Measurements from ENCODE around the gene IRAK2. TPM values are rescaled to one million over a fixed set of nuclear protein-coding genes. Genes with fewer than 3 reads are reported as not detected.
A peak's percentile ranks its signal among the peaks of the same experiment; 100 is the strongest.

IRAK2 gene
- total and polyA plus RNA-seq, 9 donors, result 1.1 to 2.3 (median 1.5) TPM

DNA sequence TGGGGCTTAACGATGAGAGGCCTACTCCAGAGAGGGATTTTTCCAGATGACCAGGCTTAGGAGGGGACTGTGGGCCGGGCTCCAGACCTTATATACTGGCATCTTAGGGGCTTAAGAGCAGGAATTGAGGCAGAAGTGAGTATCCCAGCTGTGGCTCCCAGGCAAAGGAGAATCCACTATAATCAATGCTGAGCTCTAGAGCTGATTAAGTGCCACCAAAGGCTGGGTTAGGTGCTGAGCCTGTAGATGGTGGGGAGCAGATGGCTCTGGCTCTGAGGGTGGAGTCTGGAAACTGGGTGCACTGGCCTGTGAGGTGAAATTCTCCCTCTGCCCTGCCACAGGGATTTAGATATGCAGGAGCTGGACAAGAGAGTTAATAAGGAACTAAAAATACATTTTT, 23.2 kb downstream of the IRAK2 start:
- WGBS, 3 donors, result 90 to 94% (median 94%) methylated on average over 2 of the region's 2 CpGs
- Histone ChIP-seq H3K36me3 (no peaks in the 10 kb centered on the region), H3K27me3 (no peaks in the 10 kb centered on the region), H3K4me1 (ENCODE audit: insufficient read depth) (peaks cover 3% of the 10 kb centered on the region), H3K4me3 (no peak overlapping the region), H3K27ac (no peak overlapping the region), H3K9me3 (no peaks in the 10 kb centered on the region)
- intact Hi-C loops (cut with DNase I), result no loop called here
- no peak for TF ChIP-seq EP300 (IDR thresholded peaks at IDR 0.05)
- TF ChIP-seq POLR2A (IDR thresholded peaks at IDR 0.05), result no peak
- TF ChIP-seq, protein P1, sequence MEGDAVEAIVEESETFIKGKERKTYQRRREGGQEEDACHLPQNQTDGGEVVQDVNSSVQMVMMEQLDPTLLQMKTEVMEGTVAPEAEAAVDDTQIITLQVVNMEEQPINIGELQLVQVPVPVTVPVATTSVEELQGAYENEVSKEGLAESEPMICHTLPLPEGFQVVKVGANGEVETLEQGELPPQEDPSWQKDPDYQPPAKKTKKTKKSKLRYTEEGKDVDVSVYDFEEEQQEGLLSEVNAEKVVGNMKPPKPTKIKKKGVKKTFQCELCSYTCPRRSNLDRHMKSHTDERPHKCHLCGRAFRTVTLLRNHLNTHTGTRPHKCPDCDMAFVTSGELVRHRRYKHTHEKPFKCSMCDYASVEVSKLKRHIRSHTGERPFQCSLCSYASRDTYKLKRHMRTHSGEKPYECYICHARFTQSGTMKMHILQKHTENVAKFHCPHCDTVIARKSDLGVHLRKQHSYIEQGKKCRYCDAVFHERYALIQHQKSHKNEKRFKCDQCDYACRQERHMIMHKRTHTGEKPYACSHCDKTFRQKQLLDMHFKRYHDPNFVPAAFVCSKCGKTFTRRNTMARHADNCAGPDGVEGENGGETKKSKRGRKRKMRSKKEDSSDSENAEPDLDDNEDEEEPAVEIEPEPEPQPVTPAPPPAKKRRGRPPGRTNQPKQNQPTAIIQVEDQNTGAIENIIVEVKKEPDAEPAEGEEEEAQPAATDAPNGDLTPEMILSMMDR (IDR thresholded peaks at IDR 0.05), result no peak
- DNase-seq, result no peak

DNA sequence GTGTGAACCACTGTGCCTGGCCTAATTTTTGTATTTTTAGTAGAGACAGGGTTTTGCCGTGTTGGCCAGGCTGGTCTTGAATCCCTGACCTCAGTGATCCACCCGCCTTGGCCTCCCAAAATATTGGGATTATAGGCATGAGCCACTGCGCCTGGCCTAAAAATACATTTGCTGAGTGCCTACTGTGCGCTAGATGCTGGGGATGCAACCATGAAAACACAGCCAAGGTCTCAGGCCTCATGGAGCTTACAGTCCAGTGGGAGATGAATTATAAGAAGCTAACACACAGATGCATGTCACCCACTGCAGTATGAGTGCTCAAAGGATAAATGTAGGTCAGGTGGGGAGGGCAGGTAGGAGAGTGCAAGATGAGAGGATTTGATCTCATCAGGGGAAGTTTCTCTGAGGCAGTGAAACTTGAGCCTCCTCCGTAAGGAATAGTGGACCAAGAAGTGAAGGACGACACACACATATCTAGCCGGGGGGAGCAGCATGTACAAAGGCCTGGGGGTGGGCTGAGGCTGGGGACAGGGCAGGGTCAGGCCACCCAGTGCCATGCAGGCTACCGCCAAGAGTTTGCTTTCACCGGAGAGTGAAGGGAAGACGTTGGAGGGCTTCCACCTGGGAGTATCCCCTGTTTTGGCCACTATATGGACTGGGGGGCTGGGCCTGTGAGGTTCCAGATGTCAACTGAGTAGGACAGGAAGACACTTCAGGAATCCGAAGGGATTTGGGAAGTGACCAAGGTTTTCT, 24.3 kb downstream of the IRAK2 start:
- WGBS, 3 donors, result 82 to 89% (median 85%) methylated on average over 11 of the region's 11 CpGs
- H3K27ac ChIP-seq, result no peak overlapping the region
- intact Hi-C loops (cut with DNase I), result no loop called here

DNA sequence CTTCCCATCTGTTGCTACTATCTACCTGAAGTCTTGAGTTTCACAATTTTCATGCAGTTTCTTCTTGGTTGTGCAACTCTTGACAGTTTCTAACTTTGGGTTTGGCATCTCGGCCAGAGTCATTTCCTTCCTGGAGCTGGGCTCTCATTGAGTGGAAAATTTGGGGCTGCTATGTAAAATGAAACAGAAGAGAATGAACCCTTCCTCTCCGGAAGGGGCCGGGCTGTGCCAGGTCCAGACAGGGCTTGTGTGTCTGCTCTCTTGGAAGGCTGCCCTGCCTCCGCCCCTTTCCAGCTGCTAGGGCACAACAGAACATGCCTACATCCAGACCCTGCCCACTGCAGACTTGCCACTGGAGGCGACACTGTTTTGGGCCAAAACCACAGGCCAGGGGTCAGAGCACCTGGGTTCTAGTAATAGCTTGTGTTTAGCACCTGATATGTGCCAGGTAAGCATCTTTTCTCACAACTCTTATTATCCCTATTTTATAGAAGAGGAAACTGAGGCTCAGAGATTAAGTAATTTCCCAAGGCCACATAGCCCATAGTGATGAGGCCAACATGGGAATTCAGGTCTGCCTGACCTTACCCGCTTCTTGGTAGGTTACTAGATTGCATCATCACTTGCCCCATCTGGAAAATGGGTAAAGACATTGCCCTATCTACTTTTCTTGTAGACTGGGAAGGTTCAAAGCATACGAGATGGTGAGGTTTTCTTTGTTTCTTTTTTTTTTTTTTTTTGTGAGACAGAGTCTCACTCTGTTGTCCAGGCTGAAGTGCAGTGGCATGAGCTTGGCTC, 25.0 kb downstream of the IRAK2 start:
- Histone ChIP-seq H3K27ac (no peak overlapping the region), H3K4me1 (ENCODE audit: insufficient read depth) (peaks cover 12% of the 10 kb centered on the region), H3K4me3 (no peak overlapping the region), H3K27me3 (no peaks in the 10 kb centered on the region), H3K36me3 (no peaks in the 10 kb centered on the region), H3K9me3 (no peaks in the 10 kb centered on the region)
- 75 to 77% (median 77%) methylated on average over 7 of the region's 7 CpGs for WGBS, 3 donors
- intact Hi-C loops (cut with DNase I), result loop anchor here in 1 of 4 donors (5.0 kb wide), 1 partner anchor 543 kb away; no protein-coding TSS in a partner anchor
- TF ChIP-seq, protein P1 (IDR thresholded peaks at IDR 0.05), result no peak
- TF ChIP-seq POLR2A (IDR thresholded peaks at IDR 0.05) (no peak), EP300 (IDR thresholded peaks at IDR 0.05) (peak; percentile 45)
- peak in 4 of 5 donors; percentile 35 to 65 (median 58) for DNase-seq

More for the DNA sequence above, 24.3 kb downstream of the IRAK2 start:
- TF ChIP-seq POLR2A (IDR thresholded peaks at IDR 0.05) (no peak), EP300 (IDR thresholded peaks at IDR 0.05) (no peak)
- TF ChIP-seq, protein P1 (IDR thresholded peaks at IDR 0.05), result no peak
- Histone ChIP-seq H3K36me3 (no peaks in the 10 kb centered on the region), H3K27me3 (no peaks in the 10 kb centered on the region), H3K9me3 (no peaks in the 10 kb centered on the region), H3K4me3 (no peak overlapping the region), H3K4me1 (ENCODE audit: insufficient read depth) (peaks cover 9% of the 10 kb centered on the region)
- DNase-seq, result no peak

DNA sequence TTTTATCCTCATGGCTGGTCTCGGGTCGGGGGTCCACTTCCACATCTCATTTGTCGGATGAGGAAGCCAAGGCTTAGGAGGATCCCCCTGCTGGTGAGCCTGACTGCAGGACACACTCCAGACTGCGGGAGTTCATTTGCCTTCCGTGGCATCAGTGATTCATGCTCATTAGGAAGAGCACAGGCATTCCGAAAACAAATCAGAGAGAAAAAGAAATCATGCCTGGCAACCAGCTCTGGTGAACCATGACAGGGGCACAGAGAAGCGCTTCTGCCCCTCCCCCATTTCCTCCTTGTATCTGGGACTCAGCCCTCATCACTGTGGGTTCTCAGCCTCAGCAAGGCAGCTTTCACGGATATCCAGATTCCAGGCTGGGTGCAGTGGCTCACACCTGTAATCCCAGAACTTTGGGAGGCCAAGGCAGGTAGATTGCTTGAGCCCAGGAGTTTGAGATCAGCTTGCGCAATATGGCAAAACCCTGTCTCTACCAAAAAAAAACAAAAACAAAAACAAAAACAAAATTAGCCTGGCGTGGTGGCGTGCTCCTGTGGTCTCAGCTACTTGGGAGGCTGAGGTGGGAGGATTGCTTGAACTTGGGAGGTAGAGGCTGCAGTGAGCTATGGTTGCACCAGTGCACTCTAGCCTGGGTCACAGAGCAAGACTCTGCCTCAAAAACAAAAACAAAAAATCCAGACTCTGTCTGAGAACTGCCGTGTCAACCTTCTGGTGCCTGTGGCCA, 28.4 kb downstream of the IRAK2 start:
- WGBS, 3 donors, result 76 to 84% (median 83%) methylated on average over 12 of the region's 12 CpGs
- H3K9me3 ChIP-seq, result no peaks in the 10 kb centered on the region
- H3K27ac ChIP-seq, result peak overlapping the region in 1 of 2 donors; percentile 53
- intact Hi-C loops (cut with DNase I), result loop anchor here in 1 of 4 donors (5.0 kb wide), 1 partner anchor 539 kb away; no protein-coding TSS in a partner anchor
- H3K4me3 ChIP-seq, result no peak overlapping the region
- DNase-seq, result peak in 1 of 5 donors; percentile 31
- no peaks in the 10 kb centered on the region for H3K36me3 ChIP-seq
- peaks cover 16% of the 10 kb centered on the region for H3K4me1 ChIP-seq (ENCODE audit: insufficient read depth)
- no peaks in the 10 kb centered on the region for H3K27me3 ChIP-seq
- TF ChIP-seq, protein P1 (IDR thresholded peaks at IDR 0.05), result no peak
- TF ChIP-seq POLR2A (IDR thresholded peaks at IDR 0.05) (no peak), EP300 (IDR thresholded peaks at IDR 0.05) (no peak)

All from ovary (tissue), 9 donors.